GM23338 (cell line): Measurements from ENCODE around the gene FN3K.
A peak's percentile ranks its signal among the peaks of the same experiment; 100 is the strongest.

Experiments used
- CREB1 ChIP-seq: fragments of 250-450 bp; sonication (Bioruptor Pico); IDR thresholded peaks from 2 replicates; pipeline ENCODE4 v1.5.0; 2020; ENCODE audit warnings: low read depth, mild to moderate bottlenecking, moderate library complexity
- CTCF ChIP-seq, 2 experiments: fragments of 200-600 bp in 1 of 2; sonication (generic) in 1 of 2; conservative IDR thresholded peaks; 2 replicates each; pipeline versions ENCODE4 v1.5.1 to v1.6.1; 2016 to 2017; ENCODE audit warnings: antibody characterized with exemption in 2 of 2, low read depth in 2 of 2, mild to moderate bottlenecking in 2 of 2, moderate library complexity in 1 of 2
- ETS1 ChIP-seq: IDR thresholded peaks from 2 replicates; pipeline ENCODE4 v1.6.1; 2016; ENCODE audit warnings: antibody characterized with exemption
- EZH2 ChIP-seq: fragments of 200-600 bp; sonication (generic); IDR thresholded peaks from one replicate; pipeline ENCODE4 v1.8.0; 2017; ENCODE audit warnings: antibody characterized with exemption, mild to moderate bottlenecking, low read depth; ENCODE audit not compliant: unreplicated experiment
- EZH2phosphoT487 ChIP-seq: fragments of 200-600 bp; sonication (generic); IDR thresholded peaks from one replicate; pipeline ENCODE4 v1.8.1; 2018; ENCODE audit warnings: antibody characterized with exemption; ENCODE audit not compliant: unreplicated experiment
- JUNB ChIP-seq: IDR thresholded peaks from one replicate; pipeline ENCODE4 v1.6.1; 2016; ENCODE audit warnings: antibody characterized with exemption; ENCODE audit not compliant: unreplicated experiment
- NANOG ChIP-seq: IDR thresholded peaks from 2 replicates; pipeline ENCODE4 v1.6.1; 2016; ENCODE audit warnings: antibody characterized with exemption, borderline replicate concordance
- POLR2AphosphoS5 ChIP-seq: IDR thresholded peaks from 2 replicates; pipeline ENCODE4 v1.6.1; 2016; ENCODE audit warnings: antibody characterized with exemption, low read depth
- REST ChIP-seq: IDR thresholded peaks from one replicate; pipeline ENCODE4 v1.6.1; 2018; ENCODE audit warnings: antibody characterized with exemption; ENCODE audit not compliant: unreplicated experiment
- ZNF114 ChIP-seq: fragments of 250-450 bp; sonication (Bioruptor Pico); IDR thresholded peaks from 2 replicates; pipeline ENCODE4 v1.5.0; 2020; ENCODE audit warnings: mild to moderate bottlenecking, moderate library complexity
- ZNF331 ChIP-seq: fragments of 250-450 bp; sonication (Bioruptor Pico); IDR thresholded peaks from 2 replicates; pipeline ENCODE4 v1.5.0; 2020; ENCODE audit warnings: low read depth, mild to moderate bottlenecking, moderate library complexity

- no peak for TF ChIP-seq CTCF (conservative IDR thresholded peaks at IDR 0.05; ENCODE audit: low read depth in 2 of 2)
- 0 out of 2 replicates have a peak, but pooled peaks have one; percentile 16 for TF ChIP-seq POLR2AphosphoS5
- TF ChIP-seq CREB1 (CRISPR knock-in tag) = no peak
- no peak for TF ChIP-seq JUNB
- TF ChIP-seq ZNF331 (CRISPR knock-in tag) = no peak
- no peak for TF ChIP-seq EZH2phosphoT487
- TF ChIP-seq REST = no peak
- TF ChIP-seq EZH2 = no peak
- no peak for TF ChIP-seq ZNF114 (CRISPR knock-in tag)
- TF ChIP-seq NANOG = no peak
- TF ChIP-seq ETS1 = no peak
Measured at GRCh38 chr17:82751171-82751570, 15.8 kb downstream of the FN3K start.
